Neural cell (in vitro differentiated cells): ENCODE measurements around the gene BLM. TPM values are rescaled to one million over a fixed set of nuclear protein-coding genes. Genes with fewer than 3 reads are reported as not detected.

Experiments used
- H2AFZ ChIP-seq: fragments of 200-600, 300-800 bp; sonication (generic), shearing (Covaris generic); 2 replicates; pipeline ENCODE4 v1.6.0; 2014; ENCODE audit warnings: low read depth, mild to moderate bottlenecking, antibody characterized with exemption, low read length, moderate library complexity
- H3F3A ChIP-seq: fragments of 200-600 bp; shearing (Covaris generic); 2 replicates; pipeline ENCODE4 v1.6.1; 2016; ENCODE audit warnings: mild to moderate bottlenecking, moderate library complexity, mixed read lengths, antibody characterized with exemption, low read length; ENCODE audit not compliant: insufficient read depth, poor library complexity, severe bottlenecking
- H3K27ac ChIP-seq: fragments of 200-600, 300-800 bp; sonication (generic), shearing (Covaris generic); 2 replicates; pipeline ENCODE4 v1.5.1; 2014; ENCODE audit warnings: mild to moderate bottlenecking, low read length, moderate library complexity
- H3K27me3 ChIP-seq: fragments of 300-800, 200-600 bp; sonication (generic), shearing (Covaris generic); 2 replicates; pipeline ENCODE4 v1.6.0; 2014; ENCODE audit warnings: mild to moderate bottlenecking, low read depth, low read length, moderate library complexity; ENCODE audit not compliant: insufficient read depth
- H3K36me3 ChIP-seq: fragments of 300-800, 200-600 bp; sonication (generic), shearing (Covaris generic); 2 replicates; pipeline ENCODE4 v1.5.1; 2014; ENCODE audit warnings: mild to moderate bottlenecking, antibody characterized with exemption, low read length, moderate library complexity; ENCODE audit not compliant: insufficient read depth
- H3K4me2 ChIP-seq: fragments of 300-800, 200-600 bp; sonication (generic), shearing (Covaris generic); 2 replicates; pipeline ENCODE4 v1.6.0; 2014; ENCODE audit warnings: mild to moderate bottlenecking, low read length
- H3K4me3 ChIP-seq: fragments of 300-800, 200-600 bp; sonication (generic), shearing (Covaris generic); 2 replicates; pipeline ENCODE4 v1.5.1; 2014; ENCODE audit warnings: mild to moderate bottlenecking, low read length, moderate library complexity
- H3K79me2 ChIP-seq: fragments of 200-600 bp; shearing (Covaris generic); replicated peaks from 2 replicates; pipeline ENCODE4 v1.6.0; 2014; ENCODE audit warnings: mild to moderate bottlenecking, low read length, moderate library complexity; ENCODE audit not compliant: insufficient read depth
- H3K9ac ChIP-seq: fragments of 300-800, 200-600 bp; sonication (generic), shearing (Covaris generic); 2 replicates; pipeline ENCODE4 v1.6.1; 2016; ENCODE audit warnings: mild to moderate bottlenecking, low read length, mixed read lengths
- H3K9me2 ChIP-seq: fragments of 200-600 bp; shearing (Covaris generic); 2 replicates; pipeline ENCODE4 v1.6.1; 2016; ENCODE audit warnings: mild to moderate bottlenecking, low read length, mixed read lengths; ENCODE audit not compliant: insufficient read depth
- H3K9me3 ChIP-seq: fragments of 200-600, 300-800 bp; sonication (generic), shearing (Covaris generic); 2 replicates; pipeline ENCODE4 v1.6.1; 2016; ENCODE audit warnings: mild to moderate bottlenecking, mixed run types, low read length, moderate library complexity, mixed read lengths
- H4K20me1 ChIP-seq: fragments of 200-600 bp; shearing (Covaris generic); 2 replicates; pipeline ENCODE4 v1.6.1; 2016; ENCODE audit warnings: mild to moderate bottlenecking, mixed run types; ENCODE audit not compliant: insufficient read depth
- CTCF ChIP-seq: fragments of 450-650 bp; IDR thresholded peaks from 2 replicates; pipeline ENCODE4 v1.5.1; 2014; ENCODE audit warnings: antibody characterized with exemption, mild to moderate bottlenecking, moderate library complexity; ENCODE audit not compliant: poor library complexity, severe bottlenecking
- EZH2 ChIP-seq: fragments of 200-600, 300-800 bp; shearing (Covaris generic), sonication (generic); IDR thresholded peaks from 2 replicates; pipeline ENCODE4 v1.6.1; 2014; ENCODE audit warnings: antibody characterized with exemption, low read length, borderline replicate concordance, mild to moderate bottlenecking; ENCODE audit not compliant: insufficient read depth, poor library complexity, severe bottlenecking
- MXI1 ChIP-seq: fragments of 450-650 bp; conservative IDR thresholded peaks from 2 replicates; pipeline ENCODE4 v1.6.1; 2014; ENCODE audit warnings: antibody characterized with exemption, mild to moderate bottlenecking; ENCODE audit not compliant: poor library complexity, severe bottlenecking
- POLR2AphosphoS5 ChIP-seq: IDR thresholded peaks from 2 replicates; pipeline ENCODE4 v1.6.1; 2012
- RAD21 ChIP-seq: fragments of 450-650 bp; conservative IDR thresholded peaks from 2 replicates; pipeline ENCODE4 v1.6.1; 2014; ENCODE audit warnings: antibody characterized with exemption, mild to moderate bottlenecking, moderate library complexity
- REST ChIP-seq: IDR thresholded peaks from 2 replicates; pipeline ENCODE4 v1.6.1; 2012; ENCODE audit warnings: borderline replicate concordance
- SMC3 ChIP-seq: fragments of 450-650 bp; conservative IDR thresholded peaks from 2 replicates; pipeline ENCODE4 v1.6.1; 2014; ENCODE audit warnings: antibody characterized with exemption, mild to moderate bottlenecking, moderate library complexity; ENCODE audit not compliant: poor library complexity
- TAF1 ChIP-seq: IDR thresholded peaks from 2 replicates; pipeline ENCODE4 v1.6.1; 2012; ENCODE audit warnings: low read depth
- polyA plus RNA-seq: library from polyadenylated mRNA; depleted of rRNA; stranded (reverse); fragments of >200 nt; gene quantifications from 2 replicates; pipeline ENCODE4 v1.2.3, GENCODE V29; 2014

The BLM gene
- polyA plus RNA-seq, 1 donor from 2014 or later = 4.5 TPM

GRCh38 chr15:90810354-90810753 lies 93.2 kb downstream of the BLM start:
- Histone ChIP-seq H3K79me2 (no peaks in the 10 kb centered on the region), H3K9me2 (no peaks in the 10 kb centered on the region), H3K9ac (no peak overlapping the region), H3K27me3 (no peaks in the 10 kb centered on the region), H2AFZ (no peak overlapping the region), H4K20me1 (no peaks in the 10 kb centered on the region), H3K4me3 (no peak overlapping the region), H3F3A (no peaks in the 10 kb centered on the region), H3K27ac (no peak overlapping the region), H3K36me3 (no peaks in the 10 kb centered on the region), H3K9me3 (no peaks in the 10 kb centered on the region), H3K4me2 (no peak overlapping the region)
- TF ChIP-seq SMC3 = no peak
- no peak for TF ChIP-seq MXI1
- no peak for TF ChIP-seq EZH2
- TF ChIP-seq TAF1 = no peak
- TF ChIP-seq RAD21 = no peak
- no peak for TF ChIP-seq POLR2AphosphoS5
- TF ChIP-seq REST = no peak
- TF ChIP-seq CTCF = no peak

GRCh38 chr15:90812171-90812957 lies 95.2 kb downstream of the BLM start:
- no peak for TF ChIP-seq CTCF
- no peak for TF ChIP-seq REST
- TF ChIP-seq EZH2 = no peak
- TF ChIP-seq POLR2AphosphoS5 = no peak
- Histone ChIP-seq H2AFZ (no peak overlapping the region), H3K79me2 (no peaks in the 10 kb centered on the region), H3K36me3 (no peaks in the 10 kb centered on the region), H3K27ac (no peak overlapping the region), H3K9me3 (no peaks in the 10 kb centered on the region), H3K4me3 (no peak overlapping the region), H3K27me3 (no peaks in the 10 kb centered on the region), H3K9me2 (no peaks in the 10 kb centered on the region), H3F3A (no peaks in the 10 kb centered on the region), H4K20me1 (no peaks in the 10 kb centered on the region), H3K4me2 (no peak overlapping the region), H3K9ac (no peak overlapping the region)
